Neural crest cell (in vitro differentiated cells): ENCODE data around the gene DMXL1. TPM values are rescaled to one million over a fixed set of nuclear protein-coding genes. Genes with fewer than 3 reads are reported as not detected.

ENCODE experiments used
- DNase-seq: peaks from one replicate; pipeline ENCODE4 v3.0.0; 2021; ENCODE audit warnings: low read depth, mixed read lengths, low spot score
- H3K27ac Mint-ChIP-seq: one replicate; pipeline ENCODE4 v1.8.0; 2021; ENCODE audit warnings: mild to moderate bottlenecking, mixed read lengths; ENCODE audit not compliant: unreplicated experiment
- H3K27me3 Mint-ChIP-seq: 2 replicates; pipeline ENCODE4 v1.8.0; 2021; ENCODE audit warnings: low read depth, mild to moderate bottlenecking, mixed read lengths
- H3K36me3 Mint-ChIP-seq: 2 replicates; pipeline ENCODE4 v1.8.0; 2021; ENCODE audit warnings: low read depth, mild to moderate bottlenecking, mixed read lengths
- H3K4me1 Mint-ChIP-seq: 2 replicates; pipeline ENCODE4 v1.8.0; 2021; ENCODE audit warnings: mixed read lengths
- H3K4me3 Mint-ChIP-seq: one replicate; pipeline ENCODE4 v1.8.0; 2021; ENCODE audit warnings: mild to moderate bottlenecking, mixed read lengths
- H3K9me3 Mint-ChIP-seq: 2 replicates; pipeline ENCODE4 v1.8.0; 2021; ENCODE audit warnings: mixed read lengths
- total RNA-seq: library from RNA; stranded (reverse); gene quantifications from 2 replicates; pipeline ENCODE4 v1.2.1, GENCODE V29; 2021
- TF ChIP-seq, protein P1 (sequence below): fragments of 200-600 bp; sonication (generic); conservative IDR thresholded peaks from 2 replicates; pipeline ENCODE4 v1.5.0; 2021; ENCODE audit warnings: antibody characterized with exemption, mild to moderate bottlenecking

DMXL1 gene
- total RNA-seq, 1 donor from 2014 or later = 24.1 TPM

DNA sequence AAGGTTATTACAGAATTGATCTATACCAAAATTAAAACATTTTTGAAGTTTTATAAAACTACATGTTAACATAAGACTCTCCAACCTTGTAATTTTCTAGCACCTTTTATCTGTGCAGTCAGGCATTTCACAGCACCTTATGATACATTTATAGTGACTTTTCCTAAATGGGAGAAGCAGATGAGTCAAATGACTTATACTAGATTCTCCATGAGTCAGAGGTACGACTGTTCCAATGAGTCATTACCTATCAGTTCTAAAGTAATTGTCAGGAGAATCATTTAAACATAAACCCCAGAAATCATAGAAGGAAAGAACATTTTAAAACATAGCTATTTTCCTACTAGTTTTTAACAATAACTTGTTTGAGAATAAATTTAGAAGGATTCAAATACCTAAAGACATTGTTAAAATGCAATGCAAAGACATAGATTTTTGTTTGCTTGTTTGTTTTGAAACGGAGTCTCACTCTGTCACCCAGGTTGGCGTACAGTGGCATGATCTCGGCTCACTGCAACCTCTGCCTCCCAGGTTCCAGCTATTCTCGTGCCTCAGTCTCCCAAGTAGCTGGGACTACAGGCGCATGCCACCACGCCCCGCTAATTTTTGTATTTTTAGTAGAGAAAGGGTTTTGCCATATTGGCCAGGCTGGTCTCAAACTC, 34.7 kb upstream of the DMXL1 start:
- no peaks in the 10 kb centered on the region for H3K36me3 Mint-ChIP-seq
- TF ChIP-seq, protein P1, sequence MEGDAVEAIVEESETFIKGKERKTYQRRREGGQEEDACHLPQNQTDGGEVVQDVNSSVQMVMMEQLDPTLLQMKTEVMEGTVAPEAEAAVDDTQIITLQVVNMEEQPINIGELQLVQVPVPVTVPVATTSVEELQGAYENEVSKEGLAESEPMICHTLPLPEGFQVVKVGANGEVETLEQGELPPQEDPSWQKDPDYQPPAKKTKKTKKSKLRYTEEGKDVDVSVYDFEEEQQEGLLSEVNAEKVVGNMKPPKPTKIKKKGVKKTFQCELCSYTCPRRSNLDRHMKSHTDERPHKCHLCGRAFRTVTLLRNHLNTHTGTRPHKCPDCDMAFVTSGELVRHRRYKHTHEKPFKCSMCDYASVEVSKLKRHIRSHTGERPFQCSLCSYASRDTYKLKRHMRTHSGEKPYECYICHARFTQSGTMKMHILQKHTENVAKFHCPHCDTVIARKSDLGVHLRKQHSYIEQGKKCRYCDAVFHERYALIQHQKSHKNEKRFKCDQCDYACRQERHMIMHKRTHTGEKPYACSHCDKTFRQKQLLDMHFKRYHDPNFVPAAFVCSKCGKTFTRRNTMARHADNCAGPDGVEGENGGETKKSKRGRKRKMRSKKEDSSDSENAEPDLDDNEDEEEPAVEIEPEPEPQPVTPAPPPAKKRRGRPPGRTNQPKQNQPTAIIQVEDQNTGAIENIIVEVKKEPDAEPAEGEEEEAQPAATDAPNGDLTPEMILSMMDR = no peak
- no peak overlapping the region for H3K27ac Mint-ChIP-seq
- H3K4me3 Mint-ChIP-seq = no peak overlapping the region
- no peaks in the 10 kb centered on the region for H3K27me3 Mint-ChIP-seq
- DNase-seq = no peak
- no peaks in the 10 kb centered on the region for H3K9me3 Mint-ChIP-seq
- H3K4me1 Mint-ChIP-seq = no peaks in the 10 kb centered on the region

DNA sequence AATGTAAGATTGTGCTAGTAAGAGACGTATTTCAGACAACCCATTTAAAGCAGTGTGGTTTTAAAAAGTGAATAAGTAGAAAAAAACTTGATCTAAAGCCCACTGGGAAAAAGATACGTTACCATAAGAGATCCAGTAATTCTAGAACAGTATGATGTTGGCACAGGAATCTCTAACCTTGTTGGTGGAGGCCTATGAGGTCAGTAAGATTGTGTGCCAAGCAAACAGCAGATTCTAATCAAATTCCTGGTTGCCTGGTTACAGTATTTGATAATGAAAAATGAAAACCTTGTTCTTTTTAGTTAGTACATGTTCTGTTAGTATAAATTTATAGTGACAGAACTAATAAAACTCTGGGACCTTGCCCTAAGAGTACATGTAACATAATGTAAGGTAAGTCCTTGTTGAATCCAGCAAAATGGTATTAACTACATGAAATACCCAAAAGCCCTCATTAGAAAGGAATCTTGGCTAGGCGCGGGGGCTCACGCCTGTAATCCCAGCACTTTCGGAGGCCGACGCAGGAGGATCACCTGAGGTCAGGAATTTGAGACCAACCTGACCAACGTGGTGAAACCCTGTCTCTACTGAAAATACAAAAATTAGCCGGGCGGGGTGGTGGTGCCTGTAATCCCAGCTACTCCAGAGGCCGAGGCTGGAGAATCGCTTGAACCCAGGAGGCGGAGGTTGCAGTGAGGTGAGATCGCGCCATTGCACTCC, 33.2 kb upstream of the DMXL1 start:
- no peak overlapping the region for H3K27ac Mint-ChIP-seq
- no peaks in the 10 kb centered on the region for H3K27me3 Mint-ChIP-seq
- DNase-seq = no peak

DNA sequence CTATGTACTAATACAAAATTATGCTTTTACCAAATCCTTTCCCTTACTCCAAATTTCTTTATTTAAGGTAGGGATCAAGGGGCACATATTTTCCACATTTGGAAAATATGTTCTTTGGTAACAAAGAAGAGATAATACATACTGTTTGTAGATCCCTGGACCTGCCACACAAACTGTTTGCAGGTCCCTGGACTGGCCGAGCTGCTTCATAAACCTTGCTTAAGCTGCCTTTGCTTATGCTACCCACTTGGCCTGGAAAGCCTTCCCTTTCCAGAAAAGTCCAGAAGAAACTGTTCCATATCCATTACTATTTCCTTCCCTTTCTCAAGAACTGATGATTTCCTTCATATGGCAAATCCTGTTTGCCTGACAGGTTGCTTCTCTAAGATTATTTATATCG, 22.6 kb upstream of the DMXL1 start:
- DNase-seq = no peak
- Mint-ChIP-seq H3K27ac (no peak overlapping the region), H3K36me3 (no peaks in the 10 kb centered on the region), H3K27me3 (no peaks in the 10 kb centered on the region), H3K4me3 (no peak overlapping the region), H3K4me1 (peaks cover 4% of the 10 kb centered on the region), H3K9me3 (no peaks in the 10 kb centered on the region)
- TF ChIP-seq, protein P1 = no peak

More for the DNA sequence above, 33.2 kb upstream of the DMXL1 start:
- no peaks in the 10 kb centered on the region for H3K9me3 Mint-ChIP-seq
- no peaks in the 10 kb centered on the region for H3K4me1 Mint-ChIP-seq
- no peaks in the 10 kb centered on the region for H3K36me3 Mint-ChIP-seq
- no peak overlapping the region for H3K4me3 Mint-ChIP-seq
- TF ChIP-seq, protein P1 = no peak

DNA sequence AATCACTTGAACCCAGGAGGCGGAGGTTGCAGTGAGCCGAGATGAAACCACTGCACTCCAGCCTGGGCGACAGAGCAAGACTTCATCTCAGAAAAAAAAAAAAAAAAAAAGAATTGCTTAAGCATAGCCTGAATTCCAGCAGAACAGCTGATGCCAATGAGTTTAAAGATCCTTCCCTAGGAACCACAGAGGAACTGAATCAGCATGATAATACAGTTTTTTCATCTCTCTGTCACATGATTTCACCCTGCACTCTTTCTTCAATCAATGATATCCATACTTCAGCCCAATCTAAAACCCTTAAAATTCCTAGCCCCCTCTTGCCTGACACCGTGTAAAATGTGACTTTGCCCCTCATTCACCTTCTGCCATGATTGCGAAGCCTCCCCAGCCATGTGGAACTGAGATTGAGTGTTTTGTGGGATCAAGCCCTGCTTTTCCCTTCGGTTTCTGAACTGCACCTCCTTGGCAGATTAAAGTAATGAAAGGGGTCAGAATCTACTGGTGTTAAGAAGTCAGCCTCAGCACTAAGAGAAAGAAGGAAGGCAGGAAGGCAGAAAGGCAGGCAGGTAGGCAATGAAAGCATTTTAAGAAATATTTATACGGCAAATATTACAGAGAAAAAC, 20.9 kb upstream of the DMXL1 start:
- no peaks in the 10 kb centered on the region for H3K9me3 Mint-ChIP-seq
- no peak overlapping the region for H3K4me3 Mint-ChIP-seq
- TF ChIP-seq, protein P1 = no peak
- no peak overlapping the region for H3K27ac Mint-ChIP-seq
- DNase-seq = no peak
- peaks cover 4% of the 10 kb centered on the region for H3K4me1 Mint-ChIP-seq
- H3K36me3 Mint-ChIP-seq = no peaks in the 10 kb centered on the region
- no peaks in the 10 kb centered on the region for H3K27me3 Mint-ChIP-seq

DNA sequence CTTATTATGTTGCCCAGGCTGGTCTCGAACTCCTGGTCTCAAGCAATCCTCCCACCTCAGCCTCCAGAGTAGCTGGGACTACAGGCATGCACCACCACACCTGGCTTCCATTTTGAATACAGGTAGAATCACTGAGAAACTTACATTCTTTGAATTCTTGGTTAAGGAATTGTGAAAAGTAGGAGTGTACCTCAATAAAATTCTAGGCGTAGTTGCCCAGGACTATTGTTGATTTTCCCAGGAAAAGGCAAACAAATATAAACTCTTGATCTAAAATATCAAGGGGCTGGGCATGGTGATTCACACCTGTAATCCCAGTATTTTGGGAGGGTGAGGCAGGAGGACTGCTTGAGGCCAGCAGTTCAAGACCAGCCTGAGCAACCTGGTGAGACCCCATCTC, 16.8 kb upstream of the DMXL1 start:
- Mint-ChIP-seq H3K4me3 (no peak overlapping the region), H3K36me3 (no peaks in the 10 kb centered on the region), H3K27ac (no peak overlapping the region), H3K4me1 (peaks cover 4% of the 10 kb centered on the region), H3K9me3 (no peaks in the 10 kb centered on the region), H3K27me3 (no peaks in the 10 kb centered on the region)
- TF ChIP-seq, protein P1 = no peak
- no peak for DNase-seq
